ENCODE results near the gene PDE7B. TPM values are rescaled to one million over a fixed set of nuclear protein-coding genes. Genes with fewer than 3 reads are reported as not detected.

Gene PDE7B
- total RNA-seq, 1 experiment from 2014 or later, result not detected

DNA sequence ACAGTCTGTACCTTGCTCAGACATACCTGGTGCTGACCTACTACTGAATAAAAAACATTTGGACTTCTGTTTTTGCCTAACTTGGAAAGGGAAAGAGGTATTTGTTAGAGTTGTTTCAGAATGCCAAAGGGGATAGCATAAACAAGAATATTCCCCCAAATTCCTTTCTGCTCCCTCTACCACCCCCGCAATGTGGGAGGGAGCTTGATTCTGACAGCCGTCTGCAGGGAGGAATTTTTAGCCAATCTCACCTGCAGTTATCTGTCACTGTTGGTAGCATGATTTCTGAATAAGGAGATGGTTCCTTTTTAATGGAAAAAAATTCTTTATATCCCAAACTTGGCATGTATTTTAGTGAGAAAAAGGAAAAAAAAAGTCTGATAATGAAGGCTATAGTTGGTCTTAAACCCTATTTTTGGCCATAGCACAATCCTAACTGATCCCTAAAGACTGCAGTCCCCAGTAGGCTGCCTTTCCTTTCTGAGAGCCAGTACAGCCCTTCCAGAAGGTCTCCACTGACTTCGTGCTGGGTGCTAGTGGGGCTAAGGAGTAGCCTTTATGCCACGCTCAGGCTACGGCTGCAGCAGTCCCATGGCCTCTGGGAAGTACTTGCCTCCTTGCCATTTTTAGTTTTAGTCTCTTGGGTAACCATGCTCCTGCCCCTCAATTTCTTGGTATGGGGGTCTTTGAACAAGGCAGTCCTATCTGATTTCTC is 13.6 kb upstream of the PDE7B start:
- H3K27me3 ChIP-seq (replicated peaks; ENCODE audit: insufficient read depth, low read depth, low read length, poor library complexity), result peaks cover 94% of the 10 kb centered on the region
- H3K4me1 ChIP-seq (ENCODE audit: insufficient read depth, low read length, poor library complexity, severe bottlenecking), result peaks cover 17% of the 10 kb centered on the region
- H3K27ac ChIP-seq (ENCODE audit: low read depth, low read length, poor library complexity, severe bottlenecking), result no peak overlapping the region
- no peaks in the 10 kb centered on the region for H3K36me3 ChIP-seq (ENCODE audit: insufficient read depth, low read length, poor library complexity, severe bottlenecking)
- POLR2A ChIA-PET (ENCODE audit: low non-redundant PET), result no interaction called here
- intact Hi-C loops (cut with micrococcal nuclease; ENCODE audit: unreplicated experiment), result no loop called here
- no peak for TF ChIP-seq EZH2 (IDR thresholded peaks at IDR 0.05; ENCODE audit: borderline replicate concordance, low read depth, low read length, poor library complexity, severe bottlenecking)
- TF ChIP-seq, protein P1, sequence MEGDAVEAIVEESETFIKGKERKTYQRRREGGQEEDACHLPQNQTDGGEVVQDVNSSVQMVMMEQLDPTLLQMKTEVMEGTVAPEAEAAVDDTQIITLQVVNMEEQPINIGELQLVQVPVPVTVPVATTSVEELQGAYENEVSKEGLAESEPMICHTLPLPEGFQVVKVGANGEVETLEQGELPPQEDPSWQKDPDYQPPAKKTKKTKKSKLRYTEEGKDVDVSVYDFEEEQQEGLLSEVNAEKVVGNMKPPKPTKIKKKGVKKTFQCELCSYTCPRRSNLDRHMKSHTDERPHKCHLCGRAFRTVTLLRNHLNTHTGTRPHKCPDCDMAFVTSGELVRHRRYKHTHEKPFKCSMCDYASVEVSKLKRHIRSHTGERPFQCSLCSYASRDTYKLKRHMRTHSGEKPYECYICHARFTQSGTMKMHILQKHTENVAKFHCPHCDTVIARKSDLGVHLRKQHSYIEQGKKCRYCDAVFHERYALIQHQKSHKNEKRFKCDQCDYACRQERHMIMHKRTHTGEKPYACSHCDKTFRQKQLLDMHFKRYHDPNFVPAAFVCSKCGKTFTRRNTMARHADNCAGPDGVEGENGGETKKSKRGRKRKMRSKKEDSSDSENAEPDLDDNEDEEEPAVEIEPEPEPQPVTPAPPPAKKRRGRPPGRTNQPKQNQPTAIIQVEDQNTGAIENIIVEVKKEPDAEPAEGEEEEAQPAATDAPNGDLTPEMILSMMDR (conservative IDR thresholded peaks at IDR 0.05; ENCODE audit: low read depth, low read length), result no peak
- no peak overlapping the region for H3K4me3 ChIP-seq (ENCODE audit: low read depth, low read length, poor library complexity, severe bottlenecking)
- H3K9me3 ChIP-seq (ENCODE audit: low read depth, low read length, poor library complexity, severe bottlenecking), result no peaks in the 10 kb centered on the region
- no peak for DNase-seq (ENCODE audit: low spot score)
- no TSS peak for BruUV-seq (replicated peaks)
- CTCF ChIA-PET, result no interaction called here

- no peaks in the 10 kb centered on the region for H3K36me3 ChIP-seq (ENCODE audit: insufficient read depth, low read length, poor library complexity, severe bottlenecking)
- ChIA-PET POLR2A (ENCODE audit: low non-redundant PET) (no interaction called here), CTCF (no interaction called here)
- H3K27ac ChIP-seq (ENCODE audit: low read depth, low read length, poor library complexity, severe bottlenecking), result no peak overlapping the region
- DNase-seq (ENCODE audit: low spot score), result no peak
- intact Hi-C loops (cut with micrococcal nuclease; ENCODE audit: unreplicated experiment), result no loop called here
- no TSS peak for BruUV-seq (replicated peaks)
- peaks cover 98% of the 10 kb centered on the region for H3K27me3 ChIP-seq (replicated peaks; ENCODE audit: insufficient read depth, low read depth, low read length, poor library complexity)
- no peak overlapping the region for H3K4me3 ChIP-seq (ENCODE audit: low read depth, low read length, poor library complexity, severe bottlenecking)
- peaks cover 5% of the 10 kb centered on the region for H3K4me1 ChIP-seq (ENCODE audit: insufficient read depth, low read length, poor library complexity, severe bottlenecking)
- H3K9me3 ChIP-seq (ENCODE audit: low read depth, low read length, poor library complexity, severe bottlenecking), result no peaks in the 10 kb centered on the region
- TF ChIP-seq EZH2 (IDR thresholded peaks at IDR 0.05; ENCODE audit: borderline replicate concordance, low read depth, low read length, poor library complexity, severe bottlenecking), result no peak
- TF ChIP-seq, protein P1 (conservative IDR thresholded peaks at IDR 0.05; ENCODE audit: low read depth, low read length), result no peak
Observed at GRCh38 chr6:135839121-135839520, 12.4 kb upstream of the PDE7B start.

GRCh38 chr6:135842618-135843392 is 8.7 kb upstream of the PDE7B start:
- TF ChIP-seq, protein P1 (conservative IDR thresholded peaks at IDR 0.05; ENCODE audit: low read depth, low read length), result no peak
- no peak for TF ChIP-seq EZH2 (IDR thresholded peaks at IDR 0.05; ENCODE audit: borderline replicate concordance, low read depth, low read length, poor library complexity, severe bottlenecking)
- Histone ChIP-seq H3K36me3 (ENCODE audit: insufficient read depth, low read length, poor library complexity, severe bottlenecking) (no peaks in the 10 kb centered on the region), H3K27ac (ENCODE audit: low read depth, low read length, poor library complexity, severe bottlenecking) (no peak overlapping the region), H3K27me3 (replicated peaks; ENCODE audit: insufficient read depth, low read depth, low read length, poor library complexity) (peaks cover 99% of the 10 kb centered on the region), H3K4me3 (ENCODE audit: low read depth, low read length, poor library complexity, severe bottlenecking) (no peak overlapping the region), H3K9me3 (ENCODE audit: low read depth, low read length, poor library complexity, severe bottlenecking) (no peaks in the 10 kb centered on the region), H3K4me1 (ENCODE audit: insufficient read depth, low read length, poor library complexity, severe bottlenecking) (no peaks in the 10 kb centered on the region)
- DNase-seq (ENCODE audit: low spot score), result no peak
- no TSS peak for BruUV-seq (replicated peaks)
- ChIA-PET POLR2A (ENCODE audit: low non-redundant PET) (interaction anchor here (0.7 kb wide), 1 partner anchor 75 kb away, joined by 12 read pairs; no protein-coding TSS in a partner anchor), CTCF (interaction anchor here (0.7 kb wide), 1 partner anchor 336 kb away, joined by 3 read pairs; no protein-coding TSS in a partner anchor)
- intact Hi-C loops (cut with micrococcal nuclease; ENCODE audit: unreplicated experiment), result no loop called here

All from A673 (cell line).